GM21529 (cell line): ENCODE data around the gene USP36.
A peak's percentile ranks its signal among the peaks of the same experiment; 100 is the strongest.
"Not testable (repeated sequence)": the region's sequence is repeated elsewhere in the genome, so short reads cannot be mapped to it uniquely, and the experiment has no call there.

Experiments
- ATAC-seq: cut with Tn5 transposase; IDR thresholded peaks from one replicate; pipeline ENCODE4 v1.9.1; 2021; ENCODE audit not compliant: unreplicated experiment

USP36 gene

DNA sequence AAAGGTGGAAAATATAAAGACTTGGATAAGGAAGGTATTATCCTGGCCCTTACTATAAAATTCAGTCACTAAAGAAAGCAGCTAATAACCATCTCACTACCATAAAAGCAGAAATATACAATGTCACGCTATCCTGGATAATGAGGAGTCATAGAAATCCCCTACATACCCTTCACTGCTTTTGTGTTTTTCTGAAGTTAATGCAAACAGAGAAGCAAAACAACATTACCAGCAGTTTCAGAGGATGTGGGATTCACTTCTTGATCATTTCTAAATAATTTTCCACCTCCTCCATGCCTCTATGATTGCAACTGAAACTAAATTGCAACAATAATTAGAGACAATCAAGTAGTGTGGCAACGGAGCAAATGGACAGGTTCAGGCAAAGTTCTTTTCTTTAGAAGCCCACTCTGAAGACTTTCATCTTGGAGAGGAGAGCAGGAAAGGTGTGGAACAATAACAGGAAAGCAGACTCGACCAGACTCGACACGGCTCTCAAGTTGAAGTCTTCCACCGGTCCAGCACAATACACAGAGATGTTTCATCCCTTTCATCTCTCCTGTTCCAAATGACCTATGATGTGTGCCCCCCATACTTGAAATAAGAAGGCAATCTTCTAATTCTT is 68.7 kb downstream of the USP36 start:
- ATAC-seq, result no peak

DNA sequence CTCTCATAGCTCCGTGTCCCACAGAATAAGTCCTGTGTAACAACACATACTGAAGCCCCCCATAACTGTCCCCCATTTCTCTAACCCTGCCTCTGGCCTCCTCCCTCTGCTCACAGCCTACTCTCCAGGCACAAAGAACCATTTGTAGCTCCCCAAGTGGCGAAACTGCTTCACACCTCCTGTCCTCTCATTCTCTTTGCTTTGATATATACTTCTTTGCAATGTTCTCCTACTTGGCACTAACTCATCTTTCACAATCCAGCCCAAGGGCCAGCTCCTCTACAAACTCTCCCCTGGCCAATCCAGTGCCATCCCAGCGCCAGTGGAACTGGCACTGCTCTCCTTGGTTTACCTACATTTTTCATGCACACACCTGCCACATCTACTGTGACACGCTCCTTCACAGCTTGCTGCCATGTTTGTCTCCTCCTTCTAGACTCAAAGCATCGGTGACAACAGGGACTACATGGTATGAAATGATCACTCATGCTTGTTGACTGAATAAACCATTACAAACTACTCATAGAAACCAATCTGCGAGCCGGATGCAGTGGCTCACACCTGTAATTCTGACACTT is 71.3 kb downstream of the USP36 start:
- ATAC-seq, result no peak

DNA sequence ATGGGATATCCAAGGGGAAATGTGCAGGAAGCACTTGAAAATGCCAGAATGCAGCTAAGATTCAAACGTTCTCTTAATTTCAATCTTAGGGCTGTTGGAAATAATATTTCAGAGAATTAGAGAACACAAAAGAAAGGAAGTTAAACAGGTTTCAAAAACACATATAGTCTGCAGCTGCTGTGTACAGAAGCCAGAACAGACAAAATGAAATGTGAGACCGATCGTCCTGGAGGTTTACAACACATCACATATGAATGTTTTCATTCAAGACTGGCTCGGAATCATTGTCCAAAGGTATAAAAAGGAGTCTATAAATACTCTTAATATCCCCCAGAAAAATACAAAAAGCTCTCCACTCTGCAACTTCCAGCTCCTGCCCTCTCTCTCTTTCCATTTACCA is 72.8 kb downstream of the USP36 start:
- no peak for ATAC-seq

DNA sequence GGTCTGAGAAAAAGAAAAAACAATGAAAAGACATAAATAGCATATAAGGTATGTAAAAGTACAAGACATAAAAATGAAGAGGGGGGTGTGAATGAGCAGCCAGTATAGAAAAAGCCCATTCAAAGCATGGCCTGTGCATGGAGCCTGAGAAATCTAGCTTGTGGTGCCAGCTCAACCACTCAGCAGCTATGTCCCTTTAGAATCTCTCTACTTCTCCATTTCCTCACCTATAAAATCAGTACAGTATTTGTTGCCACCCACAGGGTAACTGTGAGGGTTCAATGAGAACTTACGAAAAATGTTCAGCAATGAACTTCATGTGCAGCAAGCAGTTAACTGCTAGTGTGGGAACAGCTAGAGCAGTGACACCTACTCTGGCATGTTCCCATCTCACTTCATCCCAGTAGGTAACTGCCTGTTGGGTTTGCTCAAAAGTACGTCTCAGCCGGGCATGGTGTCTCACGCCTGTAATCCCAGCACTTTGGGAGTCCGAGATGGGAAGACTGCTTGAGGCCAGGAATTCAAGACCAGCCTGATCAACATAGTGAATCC is 73.8 kb downstream of the USP36 start:
- no peak for ATAC-seq

DNA sequence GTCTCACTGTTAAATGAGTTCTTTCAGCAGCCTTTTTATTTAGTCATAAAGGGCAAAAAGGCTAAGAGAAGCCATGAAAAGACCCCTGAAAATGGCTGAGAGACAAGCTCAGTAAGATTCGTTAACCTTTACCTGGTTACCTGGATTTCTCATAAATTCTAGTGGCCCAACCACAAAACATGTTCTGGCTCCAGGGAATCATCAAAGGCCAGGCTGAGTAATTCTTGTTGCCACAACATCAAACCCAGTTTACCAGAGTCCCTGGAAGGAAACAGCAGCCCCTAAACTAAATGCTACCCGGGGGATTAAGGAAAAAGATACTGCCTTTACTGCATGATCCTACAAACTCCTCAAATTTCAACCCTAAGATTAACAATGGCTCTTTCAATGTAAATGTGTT is 74.4 kb downstream of the USP36 start:
- no peak for ATAC-seq

DNA sequence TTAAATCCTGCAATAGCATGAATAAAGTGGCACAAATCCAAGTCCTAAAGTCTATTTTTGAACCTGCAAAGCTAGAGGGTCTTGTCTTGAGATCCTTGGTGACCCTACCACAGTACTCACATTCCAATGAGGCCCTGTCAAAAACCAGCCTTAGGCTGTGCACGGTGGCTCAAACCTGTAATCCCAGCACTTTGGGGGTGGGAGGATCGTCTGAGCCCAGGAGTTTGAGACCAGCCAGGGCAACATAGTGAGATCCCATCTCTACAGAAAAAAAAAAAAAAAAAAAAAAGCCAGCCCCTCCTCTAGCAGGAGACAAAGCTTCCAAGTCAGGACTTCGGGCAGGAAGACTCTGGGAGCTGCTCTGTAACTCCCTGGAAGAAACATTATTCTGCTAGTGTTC is 74.8 kb downstream of the USP36 start:
- no peak for ATAC-seq

DNA sequence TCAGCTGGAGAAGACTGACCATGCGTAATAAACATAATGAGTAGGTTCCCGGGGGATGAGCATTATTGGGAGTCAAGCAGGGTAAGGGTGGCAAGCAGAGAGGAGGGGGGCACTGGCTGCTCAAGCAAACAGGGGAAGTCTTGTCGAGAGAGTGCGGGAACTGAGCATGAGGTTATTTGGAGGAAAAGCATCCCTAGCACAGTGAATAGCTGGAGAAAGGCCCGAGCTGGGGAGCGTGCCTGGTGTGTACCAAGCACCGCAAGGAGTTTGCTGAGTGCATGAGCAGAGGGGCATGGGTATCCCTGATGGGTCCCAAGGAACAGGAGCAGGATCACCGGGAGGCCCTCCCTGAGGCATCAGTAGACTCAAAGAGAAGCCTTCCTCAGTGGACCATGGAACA is 75.7 kb downstream of the USP36 start:
- ATAC-seq, result no peak

DNA sequence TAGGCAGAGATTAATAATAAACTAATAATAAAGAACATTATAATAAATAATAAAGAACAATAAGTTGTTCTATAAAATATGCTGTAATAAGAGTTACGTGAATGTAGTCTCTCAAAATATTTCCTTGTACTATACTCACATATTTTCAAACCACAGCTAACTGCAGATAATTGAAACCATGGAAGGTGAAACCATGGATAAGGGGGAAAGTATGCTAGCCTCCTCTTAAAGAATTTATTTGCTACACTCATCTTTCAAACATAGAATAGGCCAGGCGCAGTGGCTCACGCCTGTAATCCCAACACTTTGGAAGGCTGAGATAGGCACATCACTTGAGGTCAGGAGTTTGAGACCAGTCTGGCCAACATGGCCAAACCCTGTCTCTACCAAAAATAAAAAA is 77.1 kb downstream of the USP36 start:
- no peak for ATAC-seq

DNA sequence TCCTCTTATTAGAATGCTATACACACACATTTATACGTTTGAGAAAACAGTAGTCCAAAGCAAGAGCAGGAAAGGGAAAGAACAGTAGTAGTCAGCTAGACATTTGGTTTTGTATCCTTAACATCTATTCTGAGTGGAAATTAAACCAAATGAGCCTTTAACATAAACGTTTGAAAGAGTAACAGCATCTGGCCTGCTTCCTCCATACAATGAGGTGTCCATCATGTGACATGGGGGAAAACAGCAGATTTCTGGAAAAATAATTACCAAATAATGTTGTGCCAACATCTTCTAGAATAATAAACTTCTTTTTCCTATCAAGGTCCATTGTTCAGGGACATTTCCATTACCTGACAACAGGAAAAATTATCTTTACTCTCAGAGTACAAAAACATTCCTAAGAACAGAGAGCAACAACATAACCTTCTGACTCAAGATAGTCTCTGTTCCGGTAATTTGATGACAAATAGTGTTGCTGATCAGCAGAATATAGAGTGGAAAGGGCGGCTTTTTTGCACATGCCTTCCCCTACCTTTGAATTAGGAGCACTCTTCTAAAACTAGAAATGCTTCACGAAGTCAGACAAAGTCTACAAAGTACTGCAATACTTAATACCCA is 78.7 kb downstream of the USP36 start:
- ATAC-seq, result no peak

DNA sequence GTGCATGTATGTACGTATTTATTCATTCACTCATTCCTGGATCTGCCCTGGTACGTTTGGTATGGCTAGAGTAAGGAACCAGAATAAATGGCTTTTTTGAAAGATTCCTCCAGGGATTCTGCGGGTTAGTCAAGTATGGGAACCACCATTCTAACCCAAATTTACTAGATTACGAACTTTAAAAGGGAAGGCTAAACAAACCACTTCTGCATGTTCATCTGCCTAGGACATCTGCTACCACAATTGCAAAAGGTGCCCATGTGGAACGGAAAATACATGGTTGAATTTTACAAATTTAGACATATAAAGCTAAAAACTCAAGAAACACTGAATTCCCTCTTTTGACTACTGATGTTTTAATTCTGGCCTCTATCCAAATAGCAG is 80.7 kb downstream of the USP36 start:
- no peak for ATAC-seq

DNA sequence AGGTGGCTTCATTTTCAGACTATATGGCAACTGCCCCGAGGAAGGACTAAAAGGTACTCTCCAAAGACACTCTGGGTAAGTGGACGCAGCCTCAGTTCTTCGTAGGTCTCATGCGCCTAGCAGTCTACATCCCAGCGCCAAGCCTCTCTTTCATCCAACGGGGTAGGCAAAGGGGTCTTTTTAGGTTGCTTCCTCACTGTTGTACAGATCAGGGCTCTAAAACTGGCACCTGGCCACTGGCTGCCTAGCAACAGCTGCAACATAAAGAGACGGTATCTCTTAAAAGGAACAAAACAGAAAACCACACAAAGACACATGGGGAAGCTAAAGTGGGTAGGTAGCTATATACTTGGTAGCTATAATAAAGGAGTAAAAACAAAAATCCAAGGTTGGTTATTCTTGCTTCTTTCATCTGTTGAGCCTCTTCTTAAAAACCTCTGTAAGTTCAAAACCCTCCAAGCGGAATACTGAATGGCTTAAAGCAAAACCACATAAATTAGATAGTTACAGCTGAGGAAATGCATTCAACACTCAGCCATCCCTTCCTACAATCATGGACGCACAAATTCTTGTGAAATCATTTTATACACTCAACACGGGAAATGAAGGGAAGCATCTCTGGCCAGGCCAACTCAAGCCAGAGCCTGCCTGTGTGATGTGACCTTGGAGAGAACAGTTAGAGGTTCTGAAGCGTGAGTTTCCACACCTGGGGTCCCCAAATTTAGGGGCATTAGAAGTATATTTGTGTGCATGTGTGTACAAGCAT is 81.2 kb downstream of the USP36 start:
- no peak for ATAC-seq

DNA sequence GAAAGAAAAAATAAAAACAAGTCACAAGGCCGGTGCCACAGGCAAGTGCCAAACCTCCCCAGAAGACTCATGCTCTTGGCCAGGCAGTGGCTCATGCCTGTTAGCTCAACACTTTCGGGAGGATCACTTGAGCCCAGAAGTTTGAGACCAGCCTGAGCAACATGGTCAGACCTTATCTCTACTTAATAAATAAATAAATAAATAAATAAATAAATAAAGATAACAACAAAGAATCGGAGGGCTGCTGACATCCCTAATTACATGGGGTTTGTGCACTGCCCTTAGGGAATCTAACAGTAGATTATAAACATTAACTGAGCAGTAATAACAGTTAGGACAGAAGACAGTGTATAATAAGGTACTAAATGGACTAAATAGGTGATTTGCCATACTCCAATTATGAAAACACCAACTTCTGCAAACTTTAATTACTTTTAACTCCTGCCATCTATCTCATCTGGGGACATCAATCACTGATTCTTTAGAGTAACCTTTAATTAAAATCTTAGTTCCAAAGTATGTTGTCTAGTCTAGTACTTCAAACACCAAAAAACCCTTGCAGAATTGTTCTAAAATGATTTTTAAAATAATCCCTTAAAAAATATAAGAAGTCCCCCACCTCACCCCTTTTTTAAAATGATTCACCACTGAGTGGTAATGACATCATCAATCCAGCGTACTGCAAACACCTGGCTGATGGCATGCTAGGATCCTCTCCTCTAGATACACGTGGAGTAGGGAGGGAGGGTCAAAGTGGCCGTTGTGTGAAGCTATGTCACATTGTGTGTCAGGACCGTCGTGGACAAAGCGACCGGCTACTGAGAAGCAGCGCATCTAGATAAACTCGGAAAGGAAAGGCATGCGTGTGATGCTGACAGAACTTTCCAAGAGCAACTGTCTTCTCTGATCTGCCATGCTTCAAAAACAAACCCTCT is 87.0 kb downstream of the USP36 start:
- ATAC-seq, result no peak

DNA sequence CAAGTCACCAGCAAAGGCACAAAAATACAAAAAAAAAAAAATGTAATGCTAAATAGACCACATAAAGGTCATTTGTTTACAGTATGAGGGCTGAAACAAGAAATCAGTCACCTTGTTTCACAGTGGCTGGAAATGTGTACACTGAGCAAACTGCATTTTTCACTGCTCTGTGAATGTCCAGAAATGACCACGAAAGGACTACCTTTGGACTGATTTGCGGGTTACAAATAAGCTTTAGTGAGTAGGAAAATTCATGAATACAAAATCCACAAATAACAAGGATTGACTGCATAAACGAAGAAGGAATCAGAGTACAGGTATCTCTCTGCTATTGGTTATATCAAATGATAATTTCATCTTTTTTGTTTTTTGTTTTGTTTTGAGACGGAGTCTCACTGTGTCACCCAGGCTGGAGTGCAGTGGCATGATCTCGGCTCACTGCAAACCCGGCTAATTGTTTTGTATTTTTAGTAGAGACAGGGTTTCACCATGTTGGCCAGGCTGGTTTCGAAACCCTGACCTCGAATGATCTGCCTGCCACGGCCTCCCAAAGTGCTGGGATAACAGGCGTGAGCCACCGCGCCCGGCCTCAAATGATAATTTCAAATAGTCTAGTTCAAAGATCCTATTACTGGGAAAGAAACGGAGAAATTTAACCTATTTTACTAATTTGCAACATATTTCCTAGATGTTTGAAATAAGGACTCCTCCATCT is 89.0 kb downstream of the USP36 start:
- no peak for ATAC-seq

DNA sequence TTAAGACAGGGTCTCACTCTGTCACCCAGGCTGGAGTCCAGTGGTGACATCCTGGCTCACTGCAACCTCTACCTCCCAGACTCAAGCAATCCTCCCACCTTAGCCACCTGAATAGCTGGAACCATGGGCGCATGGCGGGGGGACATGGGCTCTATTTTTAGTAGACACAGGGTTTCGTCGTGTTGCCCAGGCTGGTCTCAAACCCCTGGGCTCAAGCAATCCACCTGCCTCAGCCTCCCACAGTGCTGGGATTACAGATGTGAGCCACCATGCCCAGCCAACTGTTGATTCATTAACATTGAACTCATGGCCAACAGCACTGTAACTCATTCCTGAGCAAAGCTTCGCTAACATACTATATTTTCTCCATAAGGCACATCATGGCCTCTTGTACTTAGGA is 89.6 kb downstream of the USP36 start:
- ATAC-seq, result not testable (repeated sequence)

DNA sequence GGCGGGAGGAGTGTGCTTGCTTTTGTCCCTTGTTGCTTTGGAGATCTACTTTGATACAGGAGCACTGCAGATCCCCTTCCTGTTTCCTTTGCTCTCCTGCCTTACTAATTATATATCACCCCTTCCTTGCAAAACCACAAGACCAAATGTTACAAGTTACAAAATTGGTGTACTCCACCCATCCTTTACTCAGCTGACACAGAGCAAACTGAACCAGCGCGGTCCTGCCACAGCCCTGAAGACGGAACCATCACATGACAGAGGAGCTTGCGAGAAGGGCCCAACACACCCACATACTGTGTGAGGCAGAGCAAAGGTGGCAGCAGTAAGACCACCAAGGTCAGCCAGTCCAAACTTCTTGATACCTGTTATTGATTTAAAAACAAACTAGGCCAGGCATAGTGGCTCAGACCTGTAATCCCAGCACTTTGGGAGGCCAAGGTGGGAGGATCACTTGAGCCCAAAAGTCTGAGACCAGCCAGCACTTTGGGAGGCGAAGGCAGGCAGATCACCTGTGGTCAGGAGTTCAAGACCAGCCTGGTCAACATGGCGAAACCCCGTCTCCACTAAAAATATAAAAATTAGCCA is 91.8 kb downstream of the USP36 start:
- no peak for ATAC-seq

DNA sequence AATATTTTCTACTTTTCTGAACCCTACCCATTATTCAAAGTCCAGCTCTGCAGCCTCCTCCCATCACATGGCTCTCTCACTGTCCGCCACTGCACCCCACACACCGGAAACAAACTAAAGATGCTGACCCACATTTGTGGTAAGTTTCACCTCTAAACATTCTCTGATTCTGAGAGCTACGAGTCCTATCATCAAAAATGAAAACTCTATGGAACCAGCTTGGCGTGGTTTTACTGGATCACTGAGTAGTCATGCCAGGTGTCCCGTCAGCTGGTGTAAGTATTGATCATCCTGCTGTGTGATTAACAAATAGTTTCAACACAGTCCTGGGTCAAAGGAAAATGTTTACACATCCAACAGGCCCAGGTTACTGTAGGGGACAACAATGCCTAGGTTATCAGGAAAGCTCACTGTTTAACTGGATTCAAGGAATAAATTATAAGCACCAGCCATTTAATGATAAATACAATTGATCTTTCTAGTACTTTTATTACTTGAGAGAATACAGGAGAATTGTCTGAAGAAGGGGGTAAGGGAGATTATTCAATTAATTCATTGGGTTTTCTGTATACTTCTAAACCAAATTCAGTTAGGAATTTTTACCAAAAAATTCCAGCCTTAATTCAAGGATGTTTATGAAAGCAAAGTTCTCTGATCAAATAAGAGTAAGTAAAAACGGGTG is 92.4 kb downstream of the USP36 start:
- peak; percentile 52 for ATAC-seq

DNA sequence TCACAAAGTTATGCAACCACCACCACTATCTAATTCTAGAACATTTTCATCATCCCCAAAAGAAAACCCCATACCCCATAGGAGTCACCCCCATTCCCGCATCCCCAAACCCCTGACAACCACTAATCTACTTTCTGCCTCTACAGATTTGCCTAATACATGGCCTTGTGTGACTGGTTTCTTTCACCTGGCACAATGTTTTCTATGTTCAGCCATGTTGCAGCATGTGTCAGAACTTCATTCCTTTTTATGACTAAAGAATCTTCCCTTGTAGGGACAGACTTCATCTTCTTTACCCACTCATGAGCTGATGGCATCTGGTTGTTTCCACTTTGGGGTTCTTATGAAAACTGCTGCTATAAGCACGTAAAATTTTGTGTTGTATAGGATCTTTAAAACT is 93.1 kb downstream of the USP36 start:
- no peak for ATAC-seq

DNA sequence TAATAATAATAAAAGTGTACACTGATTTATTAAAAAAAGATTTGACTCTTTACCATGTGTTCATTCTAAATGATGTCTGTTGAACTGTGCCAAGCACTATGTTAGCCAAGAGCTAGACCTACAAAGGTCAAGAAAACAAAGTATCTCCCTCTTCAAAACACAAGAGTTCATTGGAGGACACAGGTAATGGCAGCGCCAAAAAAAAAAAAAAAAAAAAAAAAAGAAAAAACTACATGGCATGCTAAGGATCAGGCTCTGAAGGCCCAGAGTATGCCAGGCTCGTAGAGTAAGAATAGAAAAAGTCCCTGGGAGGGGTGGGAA is 93.7 kb downstream of the USP36 start:
- ATAC-seq, result no peak

DNA sequence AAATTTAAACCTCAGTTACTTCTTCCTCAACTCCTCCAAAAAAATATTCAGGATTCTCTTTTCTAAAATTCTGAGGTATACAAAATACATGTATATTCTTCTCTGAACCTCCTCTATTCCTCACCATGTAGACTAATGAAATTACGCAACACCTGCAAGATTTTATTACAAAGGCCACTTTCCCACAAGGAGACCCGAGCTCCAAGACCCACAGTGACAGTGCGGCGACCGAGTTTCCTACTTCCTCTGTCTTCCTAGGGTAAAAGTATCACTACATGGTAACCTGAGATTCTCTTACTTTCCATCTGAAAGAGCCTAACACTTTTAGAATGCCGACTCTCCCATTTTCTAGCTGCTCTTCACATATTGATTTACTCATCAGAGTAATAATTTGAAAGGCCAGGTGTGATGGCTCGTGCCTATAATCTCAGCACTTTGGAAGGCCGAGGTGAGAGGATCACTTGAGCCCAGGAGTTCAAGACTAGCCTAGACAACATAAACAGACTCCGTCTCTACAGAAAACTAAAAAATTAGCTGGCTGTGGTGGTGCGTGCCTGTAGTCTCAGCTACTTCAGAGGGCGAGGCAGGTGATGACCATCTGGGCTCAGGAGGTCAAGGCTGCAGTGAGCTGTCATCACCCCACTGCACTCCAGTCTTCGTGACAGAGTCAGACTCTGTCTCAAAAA is 94.2 kb downstream of the USP36 start:
- ATAC-seq, result no peak
